Endothelial cell of umbilical vein (primary cell): ENCODE measurements around the gene SPRR1A. TPM values are rescaled to one million over a fixed set of nuclear protein-coding genes. Genes with fewer than 3 reads are reported as not detected.

Experiments
- BruUV-seq: library from RNA; stranded (reverse); fragments of 400-500 nt; replicated peaks from 2 replicates; lab custom pipeline; 2021; lab: Mats Ljungman, UMichigan
- CTCF ChIA-PET: fragments of 300-600, 350-600 bp; sonication (Branson Sonifier 250); formaldehyde crosslinking; loops from one replicate; lab custom pipeline; 2021; ENCODE audit warnings: antibody characterized with exemption, inconsistent platforms; lab: Charles Lee
- POLR2A ChIA-PET: fragments of 300-600, 350-600 bp; sonication (Branson Sonifier 250); formaldehyde crosslinking; loops from one replicate; lab custom pipeline; 2021; ENCODE audit warnings: antibody characterized with exemption, inconsistent platforms; lab: Charles Lee
- DNase-seq: peaks from one replicate; pipeline ENCODE4 v3.0.0-alpha.2; 2011; ENCODE audit warnings: low read depth, low spot score
- FAIRE-seq: peaks from 2 replicates; lab custom pipeline; 2011; peaks lifted over from hg19 to GRCh38; lab: Jason Lieb, UNC
- H2AFZ ChIP-seq: 2 replicates; pipeline ENCODE4 v1.6.0; 2012; ENCODE audit warnings: low read depth, low read length, control low read depth, inconsistent platforms
- H3K27ac ChIP-seq: 2 replicates; pipeline ENCODE4 v1.5.1; 2011; ENCODE audit warnings: low read depth, mild to moderate bottlenecking, control low read depth, low read length, moderate library complexity; ENCODE audit not compliant: insufficient read depth
- H3K27me3 ChIP-seq, 2 experiments: 2 replicates each; pipeline versions ENCODE4 v1.6.0 to v1.6.1; 2011; ENCODE audit warnings: low read length in 2 of 2, mixed read lengths in 1 of 2; ENCODE audit not compliant: control insufficient read depth in 2 of 2, insufficient read depth in 2 of 2
- H3K36me3 ChIP-seq, 2 experiments: 2 replicates in 1 of 2; 3 replicates in 1 of 2; pipeline ENCODE4 v1.5.1; 2011; ENCODE audit warnings: low read length in 2 of 2, mild to moderate bottlenecking in 1 of 2, moderate library complexity in 1 of 2; ENCODE audit not compliant: control insufficient read depth in 2 of 2, insufficient read depth in 2 of 2; ENCODE audit errors: extremely low read depth in 1 of 2
- H3K4me1 ChIP-seq: 3 replicates; pipeline ENCODE4 v1.5.1; 2011; ENCODE audit warnings: mild to moderate bottlenecking, low read length; ENCODE audit not compliant: control insufficient read depth, insufficient read depth; ENCODE audit errors: extremely low read depth
- H3K4me2 ChIP-seq: 2 replicates; pipeline ENCODE4 v1.6.1; 2011; ENCODE audit warnings: low read length, control low read depth, mixed read lengths; ENCODE audit not compliant: insufficient read depth
- H3K4me3 ChIP-seq, 3 experiments: fragments of 200-600 bp in 1 of 3; sonication (generic), shearing (Covaris generic) in 1 of 3; replicated peaks in 1 of 3; 2 replicates each; pipeline ENCODE4 v1.5.1; 2011 to 2016; ENCODE audit warnings: control low read depth in 3 of 3, low read length in 3 of 3, mild to moderate bottlenecking in 2 of 3, inconsistent platforms in 1 of 3, low read depth in 1 of 3, moderate library complexity in 1 of 3; ENCODE audit not compliant: insufficient read depth in 1 of 3
- H3K79me2 ChIP-seq: 2 replicates; pipeline ENCODE4 v1.6.0; 2012; ENCODE audit warnings: low read length, inconsistent platforms; ENCODE audit not compliant: control insufficient read depth, insufficient read depth
- H3K9ac ChIP-seq: replicated peaks from 2 replicates; pipeline ENCODE3; 2011; ENCODE audit warnings: low read length, control low read depth; ENCODE audit not compliant: insufficient read depth; ENCODE audit errors: extremely low read depth
- H3K9me1 ChIP-seq: replicated peaks from 3 replicates; pipeline ENCODE4 v1.6.0; 2011; ENCODE audit warnings: mild to moderate bottlenecking, low read length; ENCODE audit not compliant: control insufficient read depth, insufficient read depth; ENCODE audit errors: extremely low read depth
- H3K9me3 ChIP-seq: replicated peaks from 2 replicates; pipeline ENCODE4 v1.5.1; 2012; ENCODE audit warnings: low read length, inconsistent platforms; ENCODE audit not compliant: control insufficient read depth, insufficient read depth
- H4K20me1 ChIP-seq: replicated peaks from 2 replicates; pipeline ENCODE3; 2011; ENCODE audit warnings: mild to moderate bottlenecking, low read length; ENCODE audit not compliant: control insufficient read depth, insufficient read depth; ENCODE audit errors: extremely low read depth
- CTCF ChIP-seq, 2 donors: IDR thresholded peaks; 1 replicate in 1 of 2; 2 replicates in 1 of 2; pipeline ENCODE4 v1.5.1; 2011; ENCODE audit warnings: low read length in 2 of 2, mild to moderate bottlenecking in 2 of 2, moderate library complexity in 2 of 2, control low read depth in 1 of 2, inconsistent platforms in 1 of 2, low read depth in 1 of 2; ENCODE audit not compliant: insufficient read depth in 1 of 2; ENCODE audit errors: extremely low read depth in 1 of 2
- EZH2 ChIP-seq: IDR thresholded peaks from 2 replicates; pipeline ENCODE4 v1.6.1; 2012; ENCODE audit warnings: borderline replicate concordance, low read depth, mild to moderate bottlenecking, moderate library complexity, low read length, inconsistent platforms; ENCODE audit not compliant: severe bottlenecking
- FOS ChIP-seq: IDR thresholded peaks from 2 replicates; pipeline ENCODE4 v1.6.1; 2011; ENCODE audit warnings: mild to moderate bottlenecking, low read length, moderate library complexity, borderline replicate concordance; ENCODE audit not compliant: insufficient read depth
- GATA2 ChIP-seq: IDR thresholded peaks from 2 replicates; pipeline ENCODE4 v1.7.0; 2011; ENCODE audit warnings: low read depth, mild to moderate bottlenecking, moderate library complexity, mixed read lengths, low read length; ENCODE audit not compliant: insufficient read length, insufficient read depth
- JUN ChIP-seq: IDR thresholded peaks from 2 replicates; pipeline ENCODE4 v1.6.1; 2011; ENCODE audit warnings: borderline replicate concordance, low read depth; ENCODE audit not compliant: insufficient read length, insufficient read depth
- MAX ChIP-seq: IDR thresholded peaks from 2 replicates; pipeline ENCODE4 v1.6.1; 2011; ENCODE audit not compliant: insufficient read depth, insufficient read length
- MYC ChIP-seq: IDR thresholded peaks from one replicate; pipeline ENCODE4 v1.6.1; 2011; ENCODE audit warnings: mild to moderate bottlenecking, low read depth, low read length
- POLR2A ChIP-seq: IDR thresholded peaks from 2 replicates; pipeline ENCODE4 v1.6.1; 2012; ENCODE audit warnings: low read depth, mild to moderate bottlenecking, control low read depth, low read length
- POLR2AphosphoS5 ChIP-seq: IDR thresholded peaks from 2 replicates; pipeline ENCODE4 v1.6.1; 2012; ENCODE audit warnings: low read depth, mild to moderate bottlenecking, control low read depth, low read length, moderate library complexity; ENCODE audit not compliant: insufficient read depth
- dilution Hi-C: fragments of 300-500 bp; cut with MboI; formaldehyde crosslinking; loops from one replicate; pipeline ENCODE4 v1.15.0; 2019; ENCODE audit warnings: low sequenced_read_pairs; ENCODE audit not compliant: extremely low pct_ligation_motif_present
- intact Hi-C: fragments of 100-400 bp; cut with micrococcal nuclease; formaldehyde crosslinking; loops from one replicate; pipeline ENCODE4 v1.10.0; 2022
- polyA plus RNA-seq, 4 experiments: library from polyadenylated mRNA; depleted of rRNA in 3 of 4; stranded (reverse) in 3 of 4; unstranded in 1 of 4; fragments of >200 nt; gene quantifications; 2 replicates each; pipeline versions ENCODE4 v1.2.1 to v1.2.3, GENCODE V29; 2011 to 2012; ENCODE audit warnings: missing spikeins in 1 of 4
- total RNA-seq: library from RNA; stranded (reverse); gene quantifications from 2 replicates; pipeline ENCODE4 v1.2.3, GENCODE V29; 2021

The SPRR1A gene
- total and polyA plus RNA-seq, 2 donors (not counting 3 experiments of a cell fraction or from before 2014, with no cell fraction given) = not detected

GRCh38 chr1:152977614-152978013, 6.3 kb upstream of the SPRR1A start:
- intact Hi-C loops (no loop called here), dilution Hi-C loops (no loop called here)
- no peaks in the 10 kb centered on the region for H3K9me1 ChIP-seq
- H4K20me1 ChIP-seq = no peaks in the 10 kb centered on the region
- no peak overlapping the region for H3K4me2 ChIP-seq
- no peak overlapping the region for H2AFZ ChIP-seq
- FAIRE-seq (no peak), DNase-seq (no peak)
- H3K4me3 ChIP-seq = no peak overlapping the region
- no peaks in the 10 kb centered on the region for H3K79me2 ChIP-seq
- H3K9ac ChIP-seq = no peak overlapping the region
- no peaks in the 10 kb centered on the region for H3K4me1 ChIP-seq
- no peaks in the 10 kb centered on the region for H3K36me3 ChIP-seq
- ChIA-PET CTCF (no interaction called here), POLR2A (no interaction called here)
- H3K9me3 ChIP-seq = no peaks in the 10 kb centered on the region
- TF ChIP-seq MAX (no peak), EZH2 (no peak), JUN (no peak), FOS (no peak), POLR2A (no peak), POLR2AphosphoS5 (no peak), CTCF (IDR thresholded peaks at IDR 0.05; ENCODE audit: extremely low read depth in 1 of 2, insufficient read depth in 1 of 2, low read depth in 1 of 2, low read length in 2 of 2) (no peak), GATA2 (no peak), MYC (no peak)
- H3K27me3 ChIP-seq = no peaks in the 10 kb centered on the region
- H3K27ac ChIP-seq = no peak overlapping the region
- BruUV-seq = no TSS peak
